ENCODE results near the gene WNK1. TPM values are rescaled to one million over a fixed set of nuclear protein-coding genes. Genes with fewer than 3 reads are reported as not detected.

WNK1 gene
- total RNA-seq (2021; fragmentation: NEBNext Ultra II Directional; extraction: Animal tissue kit (Norgen Biotek cat#: 25700)) (151 and 157 TPM in 2 replicates), polyA plus RNA-seq (2011; rRNA removed) (65.6 and 88.2 TPM in 2 replicates), polyA minus RNA-seq (2011; rRNA and poly(A)+ RNA removed) (308 and 326 TPM in 2 replicates)
- 64.7 TPM for polyA plus RNA-seq (2011; cell fraction: cytosol; rRNA removed)
- polyA plus RNA-seq (2011; cell fraction: nucleus; rRNA removed), result 126 TPM
- 83.6 to 122 TPM (median 104 TPM) in 4 replicates for polyA plus RNA-seq (2012, experiment 1 of 2)
- 3.8 TPM for polyA plus RNA-seq (2012, experiment 2 of 2)
- polyA plus RNA-seq (2013, experiment 1 of 2), result 50.7 TPM
- 43.2 TPM for polyA plus RNA-seq (2013, experiment 2 of 2)
- 269 TPM for polyA minus RNA-seq (2011; cell fraction: cytosol; rRNA and poly(A)+ RNA removed)
- 226 TPM for polyA minus RNA-seq (2011; cell fraction: nucleus; rRNA and poly(A)+ RNA removed)
- long read RNA-seq, experiment 1, partial matches to known transcripts, result 31 of 79 reads
- long read RNA-seq, experiment 1, other reads (novel, unspliced or antisense), result 42 of 79 reads
- long read RNA-seq, experiment 2, partial matches to known transcripts, result 5 of 6 reads
- long read RNA-seq, experiment 2, other reads (novel, unspliced or antisense), result 0 of 6 reads

DNA sequence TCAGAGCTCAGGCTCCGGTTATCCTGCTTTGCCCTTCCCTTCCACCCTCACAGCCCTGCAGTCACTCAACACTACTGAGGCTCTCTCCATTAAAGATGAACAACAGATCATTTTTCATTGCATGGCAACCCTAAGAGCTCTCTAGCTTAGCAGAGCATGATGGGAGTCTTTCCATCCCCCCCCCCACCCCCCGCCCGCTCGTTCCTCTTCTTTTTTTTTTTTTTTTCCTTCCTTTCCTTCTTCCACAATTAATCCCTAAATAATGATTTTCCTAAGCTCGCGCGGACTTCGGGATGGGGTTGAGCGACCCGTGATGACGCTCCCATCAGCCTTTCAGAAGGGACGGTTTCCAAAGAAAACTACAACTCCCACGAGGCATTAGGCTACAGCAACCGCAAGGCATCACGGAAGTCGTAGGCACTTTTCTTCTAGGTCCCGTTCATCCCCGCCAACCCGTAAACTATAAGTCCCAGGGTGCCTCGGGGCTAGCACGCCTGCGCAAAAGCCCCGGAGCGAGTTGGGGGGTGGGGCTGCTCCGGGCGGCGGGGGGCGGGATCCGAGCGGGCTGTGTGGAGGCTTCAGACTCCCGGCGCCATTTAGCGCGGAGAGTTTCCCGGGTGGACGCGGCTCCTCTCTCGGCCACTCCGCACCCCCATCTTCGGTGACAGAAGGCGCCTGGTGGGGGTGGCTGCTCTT, at the start of gene WNK1:
Gene WNK1, plus strand, starts transcription at position 581 of the 696 bp plus-strand sequence. CDS start 987 bp downstream, outside the sequence.
- Histone ChIP-seq H4K91ac (replicated peaks; ENCODE audit: insufficient read length, low read length) (peak within 1 kb of the TSS; percentile 86), H3K36me3 (ENCODE audit: control insufficient read depth in 2 of 4, insufficient read depth in 4 of 4, low read length in 3 of 4) (no peaks in the 10 kb centered on the region), H3K23me2 (ENCODE audit: low read depth, low read length) (peaks cover 18% of the 10 kb centered on the region), H3K4me1 (replicated peaks in 1 of 4; ENCODE audit: control insufficient read depth in 3 of 4, insufficient read depth in 4 of 4, low read length in 3 of 4) (peaks cover 3 to 11% (median 4%) of the 10 kb centered on the region in 4 experiments; a peak in 6 of 7 replicates), H2BK15ac (ENCODE audit: low read length) (no peak within 1 kb of the TSS), H4K5ac (ENCODE audit: insufficient read length, low read depth, low read length) (peak within 1 kb of the TSS; percentile 90), H3K27me3 (replicated peaks in 1 of 4; ENCODE audit: control insufficient read depth in 3 of 4, extremely low read depth in 1 of 4, insufficient read depth in 3 of 4, low read length in 3 of 4) (no peaks in the 10 kb centered on the region), H4K8ac (ENCODE audit: extremely low read depth, insufficient read depth, low read length) (peak within 1 kb of the TSS; percentile 91), H3K4me2 (ENCODE audit: insufficient read depth in 1 of 2, low read depth in 2 of 2, low read length in 2 of 2) (peak within 1 kb of the TSS; percentile 85 to 98), H3K9me3 (ENCODE audit: insufficient read depth in 2 of 2, low read depth in 1 of 2, low read length in 1 of 2) (no peaks in the 10 kb centered on the region; a peak in 1 of 4 replicates), H2AFZ (ENCODE audit: low read length) (0 out of 2 replicates have a peak within 1 kb of the TSS, but pooled peaks have one; percentile 19), H2BK12ac (ENCODE audit: low read depth, low read length) (peak within 1 kb of the TSS; percentile 70; the same call in 1 of the 2 replicates), H2BK20ac (ENCODE audit: low read length) (no peak within 1 kb of the TSS), H2BK120ac (replicated peaks; ENCODE audit: low read depth, low read length) (peak within 1 kb of the TSS; percentile 29), H4K20me1 (replicated peaks in 1 of 2; ENCODE audit: control insufficient read depth in 1 of 2, insufficient read depth in 2 of 2, low read length in 2 of 2) (peaks cover 18 to 28% of the 10 kb centered on the region in 2 experiments), H3K56ac (replicated peaks; ENCODE audit: insufficient read length, low read depth, low read length) (peak within 1 kb of the TSS; percentile 67), H2BK5ac (ENCODE audit: low read depth, low read length) (peak within 1 kb of the TSS; percentile 89), H3K27ac (ENCODE audit: low read depth, low read length) (peak within 1 kb of the TSS; percentile 74), H3K4ac (replicated peaks; ENCODE audit: insufficient read length, low read depth, low read length) (peak within 1 kb of the TSS; percentile 63), H3K9ac (replicated peaks in 1 of 4; ENCODE audit: extremely low read depth in 1 of 4, low read depth in 3 of 4, low read length in 3 of 4) (peak within 1 kb of the TSS; percentile 69 to 85 (median 80)), H3K18ac (ENCODE audit: extremely low read depth, low read length) (peak within 1 kb of the TSS; percentile 91), H3K4me3 (ENCODE audit: extremely low read depth in 1 of 4, insufficient read depth in 2 of 4, low read depth in 3 of 4, low read length in 4 of 4) (peak within 1 kb of the TSS; percentile 71 to 84 (median 78)), H2AK5ac (ENCODE audit: low read depth, low read length) (peak within 1 kb of the TSS; percentile 79; the same call in 1 of the 2 replicates), H3K14ac (ENCODE audit: insufficient read length) (no peak within 1 kb of the TSS), H3K79me2 (ENCODE audit: control insufficient read depth in 1 of 2, insufficient read depth in 2 of 2, low read length in 2 of 2) (peaks cover 21 to 40% of the 10 kb centered on the region in 2 experiments), H3K79me1 (ENCODE audit: low read depth, low read length) (no peaks in the 10 kb centered on the region), H3K23ac (ENCODE audit: insufficient read length) (no peak within 1 kb of the TSS)
- 6% methylated on average over 13 of the region's 41 CpGs; no CpG with 5 or more reads in 1 of the 2 experiments for WGBS, 2 experiments (ENCODE audit: extremely low coverage in 1 of 2, insufficient coverage in 1 of 2, insufficient read length in 1 of 2, insufficient replicate concordance in 2 of 2, low coverage in 1 of 2, low lambda C conversion rate in 2 of 2, missing lambda C conversion rate in 1 of 2)
- CTCF ChIA-PET (ENCODE audit: partially characterized antibody), result interaction anchor here (0.6 to 4.1 kb wide), 25 partner anchors 11 to 641 kb away, joined by 3 to 35 read pairs (median 7); no protein-coding TSS in a partner anchor
- peak; percentile 92 to 95 for DNase-seq (ENCODE audit: low read depth in 1 of 2, low spot score in 2 of 2)
- POLR2A ChIA-PET (ENCODE audit: partially characterized antibody), result interaction anchor here (0.5 to 3.5 kb wide), 19 partner anchors 9 to 181 kb away, joined by 3 to 20 read pairs (median 4); no protein-coding TSS in a partner anchor
- peak; percentile 74 for FAIRE-seq
- TF ChIP-seq TBP (IDR thresholded peaks at IDR 0.05; ENCODE audit: low read depth, low read length), result peak; percentile 55

Data from H1 (cell line).